ENCODE results near the gene PDE4D. TPM values are rescaled to one million over a fixed set of nuclear protein-coding genes. Genes with fewer than 3 reads are reported as not detected.

The PDE4D gene
- total RNA-seq, 5 donors from 2014 or later (not counting 1 experiment from before 2014, with no cell fraction given), result 45.1 to 136 (median 64.9) TPM

GRCh38 chr5:59266410-59266809, 627.1 kb downstream of the PDE4D start:
- H3K9me3 ChIP-seq, result no peaks in the 10 kb centered on the region
- no peaks in the 10 kb centered on the region for H3K27me3 ChIP-seq (replicated peaks in 1 of 2; ENCODE audit: control insufficient read depth in 2 of 2, extremely low read depth in 1 of 2, insufficient read depth in 2 of 2, low read length in 1 of 2)
- ATAC-seq (replicated peaks in 1 of 4) (no peak), DNase-seq (no peak)
- Mint-ChIP-seq H3K4me1 (no peaks in the 10 kb centered on the region), H3K27me3 (no peaks in the 10 kb centered on the region), H3K4me3 (no peak overlapping the region), H3K36me3 (no peaks in the 10 kb centered on the region), H3K27ac (no peak overlapping the region), H3K9me3 (no peaks in the 10 kb centered on the region)
- no peak overlapping the region for H3K27ac ChIP-seq (ENCODE audit: low read length)
- H3K4me1 ChIP-seq (ENCODE audit: control insufficient read depth in 1 of 2, extremely low read depth in 1 of 2, insufficient read depth in 2 of 2, low read length in 2 of 2), result no peaks in the 10 kb centered on the region
- CTCF ChIA-PET, result no interaction called here
- H3K4me3 ChIP-seq (ENCODE audit: control insufficient read depth in 1 of 2, extremely low read depth in 1 of 2, low read length in 1 of 2), result no peak overlapping the region
- no CpG with 5 or more reads among the region's 3 CpGs for WGBS (ENCODE audit: insufficient coverage)
- POLR2A ChIA-PET, result interaction anchor here in 1 of 2 donors (0.6 kb wide), 1 partner anchor 114 kb away, joined by 4 read pairs; no protein-coding TSS in a partner anchor
- H3K36me3 ChIP-seq (ENCODE audit: control insufficient read depth in 2 of 2, extremely low read depth in 1 of 2, insufficient read depth in 1 of 2, low read length in 1 of 2), result no peaks in the 10 kb centered on the region

- peaks cover 0 to 4% of the 10 kb centered on the region in 2 donors for H3K27me3 Mint-ChIP-seq
These were observed 628.8 kb downstream of the PDE4D start for GRCh38 chr5:59264639-59265245.

GRCh38 chr5:59264013-59264412, 629.5 kb downstream of the PDE4D start:
- Mint-ChIP-seq H3K27me3 (peaks cover 0 to 4% of the 10 kb centered on the region in 2 donors), H3K4me3 (no peak overlapping the region), H3K4me1 (no peaks in the 10 kb centered on the region), H3K27ac (no peak overlapping the region), H3K9me3 (no peaks in the 10 kb centered on the region), H3K36me3 (no peaks in the 10 kb centered on the region)
- no peak overlapping the region for H3K4me3 ChIP-seq (ENCODE audit: control insufficient read depth in 1 of 2, extremely low read depth in 1 of 2, low read length in 1 of 2)
- no peak for DNase-seq
- no CpG with 5 or more reads among the region's 2 CpGs for WGBS (ENCODE audit: insufficient coverage)
- no peak for ATAC-seq (replicated peaks in 1 of 4)
- H3K4me1 ChIP-seq (ENCODE audit: control insufficient read depth in 1 of 2, extremely low read depth in 1 of 2, insufficient read depth in 2 of 2, low read length in 2 of 2), result no peaks in the 10 kb centered on the region
- no peaks in the 10 kb centered on the region for H3K27me3 ChIP-seq (replicated peaks in 1 of 2; ENCODE audit: control insufficient read depth in 2 of 2, extremely low read depth in 1 of 2, insufficient read depth in 2 of 2, low read length in 1 of 2)
- no peak overlapping the region for H3K27ac ChIP-seq (ENCODE audit: low read length)
- CTCF ChIA-PET, result no interaction called here
- no peaks in the 10 kb centered on the region for H3K36me3 ChIP-seq (ENCODE audit: control insufficient read depth in 2 of 2, extremely low read depth in 1 of 2, insufficient read depth in 1 of 2, low read length in 1 of 2)
- POLR2A ChIA-PET, result no interaction called here
- no peaks in the 10 kb centered on the region for H3K9me3 ChIP-seq

More at GRCh38 chr5:59264639-59265245, 628.8 kb downstream of the PDE4D start:
- Mint-ChIP-seq H3K9me3 (no peaks in the 10 kb centered on the region), H3K4me1 (no peaks in the 10 kb centered on the region), H3K4me3 (no peak overlapping the region), H3K27ac (no peak overlapping the region), H3K36me3 (no peaks in the 10 kb centered on the region)
- H3K9me3 ChIP-seq, result no peaks in the 10 kb centered on the region
- no peaks in the 10 kb centered on the region for H3K27me3 ChIP-seq (replicated peaks in 1 of 2; ENCODE audit: control insufficient read depth in 2 of 2, extremely low read depth in 1 of 2, insufficient read depth in 2 of 2, low read length in 1 of 2)
- 57% methylated on average over 1 of the region's 4 CpGs for WGBS (ENCODE audit: insufficient coverage)
- H3K36me3 ChIP-seq (ENCODE audit: control insufficient read depth in 2 of 2, extremely low read depth in 1 of 2, insufficient read depth in 1 of 2, low read length in 1 of 2), result no peaks in the 10 kb centered on the region
- no peak overlapping the region for H3K27ac ChIP-seq (ENCODE audit: low read length)
- no peaks in the 10 kb centered on the region for H3K4me1 ChIP-seq (ENCODE audit: control insufficient read depth in 1 of 2, extremely low read depth in 1 of 2, insufficient read depth in 2 of 2, low read length in 2 of 2)
- CTCF ChIA-PET, result no interaction called here
- no peak for ATAC-seq (replicated peaks in 1 of 4)
- no peak overlapping the region for H3K4me3 ChIP-seq (ENCODE audit: control insufficient read depth in 1 of 2, extremely low read depth in 1 of 2, low read length in 1 of 2)
- POLR2A ChIA-PET, result no interaction called here
- DNase-seq, result no peak

GRCh38 chr5:59261969-59262368, 631.6 kb downstream of the PDE4D start:
- no peak overlapping the region for H3K4me3 ChIP-seq (ENCODE audit: control insufficient read depth in 1 of 2, extremely low read depth in 1 of 2, low read length in 1 of 2)
- ChIA-PET CTCF (interaction anchor here in 1 of 2 donors (0.6 kb wide), 1 partner anchor 93 kb away, joined by 3 read pairs; no protein-coding TSS in a partner anchor), POLR2A (no interaction called here)
- no peaks in the 10 kb centered on the region for H3K27me3 ChIP-seq (replicated peaks in 1 of 2; ENCODE audit: control insufficient read depth in 2 of 2, extremely low read depth in 1 of 2, insufficient read depth in 2 of 2, low read length in 1 of 2)
- no peaks in the 10 kb centered on the region for H3K9me3 ChIP-seq
- no peak for ATAC-seq (replicated peaks in 1 of 4)
- no CpG with 5 or more reads among the region's 1 CpG for WGBS (ENCODE audit: insufficient coverage)
- no peaks in the 10 kb centered on the region for H3K36me3 ChIP-seq (ENCODE audit: control insufficient read depth in 2 of 2, extremely low read depth in 1 of 2, insufficient read depth in 1 of 2, low read length in 1 of 2)
- no peaks in the 10 kb centered on the region for H3K4me1 ChIP-seq (ENCODE audit: control insufficient read depth in 1 of 2, extremely low read depth in 1 of 2, insufficient read depth in 2 of 2, low read length in 2 of 2)
- Mint-ChIP-seq H3K27ac (no peak overlapping the region), H3K36me3 (no peaks in the 10 kb centered on the region), H3K4me1 (no peaks in the 10 kb centered on the region), H3K4me3 (no peak overlapping the region), H3K9me3 (no peaks in the 10 kb centered on the region), H3K27me3 (peaks cover 0 to 4% of the 10 kb centered on the region in 2 donors)
- H3K27ac ChIP-seq (ENCODE audit: low read length), result no peak overlapping the region
- DNase-seq, result no peak

- Mint-ChIP-seq H3K36me3 (no peaks in the 10 kb centered on the region), H3K27me3 (peaks cover 0 to 4% of the 10 kb centered on the region in 2 donors), H3K9me3 (no peaks in the 10 kb centered on the region), H3K4me3 (no peak overlapping the region), H3K4me1 (no peaks in the 10 kb centered on the region), H3K27ac (no peak overlapping the region)
- H3K27ac ChIP-seq (ENCODE audit: low read length), result no peak overlapping the region
- H3K9me3 ChIP-seq, result no peaks in the 10 kb centered on the region
- POLR2A ChIA-PET, result interaction anchor here (0.5 to 0.7 kb wide), 4 partner anchors 30 to 1186 kb away, joined by 3 to 5 read pairs (median 3); no protein-coding TSS in a partner anchor
- H3K4me3 ChIP-seq (ENCODE audit: control insufficient read depth in 1 of 2, extremely low read depth in 1 of 2, low read length in 1 of 2), result no peak overlapping the region
- no peak for DNase-seq
- H3K27me3 ChIP-seq (replicated peaks in 1 of 2; ENCODE audit: control insufficient read depth in 2 of 2, extremely low read depth in 1 of 2, insufficient read depth in 2 of 2, low read length in 1 of 2), result no peaks in the 10 kb centered on the region
- no peaks in the 10 kb centered on the region for H3K4me1 ChIP-seq (ENCODE audit: control insufficient read depth in 1 of 2, extremely low read depth in 1 of 2, insufficient read depth in 2 of 2, low read length in 2 of 2)
- ATAC-seq (replicated peaks in 1 of 4), result no peak
- no CpG with 5 or more reads among the region's 1 CpG for whole genome bisulfite sequencing (ENCODE audit: insufficient coverage)
- CTCF ChIA-PET, result interaction anchor here (0.6 to 0.7 kb wide), 2 partner anchors 52 to 120 kb away, joined by 3 read pairs; no protein-coding TSS in a partner anchor
- no peaks in the 10 kb centered on the region for H3K36me3 ChIP-seq (ENCODE audit: control insufficient read depth in 2 of 2, extremely low read depth in 1 of 2, insufficient read depth in 1 of 2, low read length in 1 of 2)
These were observed 632.6 kb downstream of the PDE4D start for GRCh38 chr5:59260973-59261372.

- DNase-seq, result no peak
- CTCF ChIA-PET, result interaction anchor here in 1 of 2 donors (0.6 to 0.7 kb wide), 2 partner anchors 9 to 53 kb away, joined by 3 to 4 read pairs; no protein-coding TSS in a partner anchor
- no peak overlapping the region for H3K27ac ChIP-seq (ENCODE audit: low read length)
- no peak overlapping the region for H3K4me3 ChIP-seq (ENCODE audit: control insufficient read depth in 1 of 2, extremely low read depth in 1 of 2, low read length in 1 of 2)
- no peaks in the 10 kb centered on the region for H3K36me3 ChIP-seq (ENCODE audit: control insufficient read depth in 2 of 2, extremely low read depth in 1 of 2, insufficient read depth in 1 of 2, low read length in 1 of 2)
- H3K9me3 Mint-ChIP-seq, result no peaks in the 10 kb centered on the region
- peaks cover 3 to 4% of the 10 kb centered on the region in 2 donors for H3K27me3 Mint-ChIP-seq
- no peaks in the 10 kb centered on the region for H3K27me3 ChIP-seq (replicated peaks in 1 of 2; ENCODE audit: control insufficient read depth in 2 of 2, extremely low read depth in 1 of 2, insufficient read depth in 2 of 2, low read length in 1 of 2)
- no peaks in the 10 kb centered on the region for H3K9me3 ChIP-seq
- POLR2A ChIA-PET, result interaction anchor here (0.7 kb wide), 2 partner anchors 216 to 1185 kb away, joined by 3 to 5 read pairs; no protein-coding TSS in a partner anchor
- no peaks in the 10 kb centered on the region for H3K36me3 Mint-ChIP-seq
- H3K4me3 Mint-ChIP-seq, result no peak overlapping the region
- no peaks in the 10 kb centered on the region for H3K4me1 Mint-ChIP-seq
- no peak for ATAC-seq (replicated peaks in 1 of 4)
- H3K4me1 ChIP-seq (ENCODE audit: control insufficient read depth in 1 of 2, extremely low read depth in 1 of 2, insufficient read depth in 2 of 2, low read length in 2 of 2), result no peaks in the 10 kb centered on the region
- 83% methylated on average over 2 of the region's 3 CpGs for WGBS (ENCODE audit: insufficient coverage)
- no peak overlapping the region for H3K27ac Mint-ChIP-seq
These were observed 633.3 kb downstream of the PDE4D start for GRCh38 chr5:59260200-59260599.
